H7 (cell line): ENCODE measurements around the gene CTNNA1. TPM values are rescaled to one million over a fixed set of nuclear protein-coding genes. Genes with fewer than 3 reads are reported as not detected.

Experiments used
- DNase-seq: peaks from one replicate; pipeline ENCODE4 v3.0.0; 2012
- H3K27me3 ChIP-seq: 2 replicates; pipeline ENCODE4 v1.6.0; 2011; ENCODE audit warnings: mild to moderate bottlenecking, low read length; ENCODE audit not compliant: control insufficient read depth, insufficient read depth
- H3K36me3 ChIP-seq: replicated peaks from 2 replicates; pipeline ENCODE4 v1.5.1; 2011; ENCODE audit warnings: low read length; ENCODE audit not compliant: control insufficient read depth, insufficient read depth
- H3K4me3 ChIP-seq: 2 replicates; pipeline ENCODE4 v1.5.1; 2011; ENCODE audit warnings: low read depth, mild to moderate bottlenecking, control low read depth, low read length, moderate library complexity; ENCODE audit not compliant: insufficient read depth
- total RNA-seq: library from RNA; depleted of rRNA; stranded (reverse); fragments of >200 nt; shearing (Covaris generic); gene quantifications from 2 replicates; pipeline ENCODE4 v1.2.3, GENCODE V29; 2014

Gene CTNNA1
- total RNA-seq, 1 experiment from 2014 or later: 352 TPM

- Histone ChIP-seq H3K27me3 (no peaks in the 10 kb centered on the region), H3K36me3 (no peaks in the 10 kb centered on the region), H3K4me3 (no peak overlapping the region)
- DNase-seq: no peak
These were observed 97.7 kb downstream of the CTNNA1 start for GRCh38 chr5:138850865-138851435.

- no peak for DNase-seq
- H3K27me3 ChIP-seq: no peaks in the 10 kb centered on the region
- H3K4me3 ChIP-seq: no peak overlapping the region
- no peaks in the 10 kb centered on the region for H3K36me3 ChIP-seq
These were observed 99.9 kb downstream of the CTNNA1 start for GRCh38 chr5:138853132-138853531.

GRCh38 chr5:138867011-138867410 lies 113.8 kb downstream of the CTNNA1 start:
- Histone ChIP-seq H3K36me3 (no peaks in the 10 kb centered on the region; the same call in 1 of the 2 replicates), H3K4me3 (no peak overlapping the region), H3K27me3 (no peaks in the 10 kb centered on the region)
- no peak for DNase-seq

- no peak for DNase-seq
- no peaks in the 10 kb centered on the region for H3K27me3 ChIP-seq
- H3K36me3 ChIP-seq: no peaks in the 10 kb centered on the region; the same call in 1 of the 2 replicates
- H3K4me3 ChIP-seq: no peak overlapping the region
These were observed 115.8 kb downstream of the CTNNA1 start for GRCh38 chr5:138869038-138869437.

- Histone ChIP-seq H3K36me3 (no peaks in the 10 kb centered on the region; the same call in 1 of the 2 replicates), H3K27me3 (no peaks in the 10 kb centered on the region), H3K4me3 (no peak overlapping the region)
- no peak for DNase-seq
These were observed 116.7 kb downstream of the CTNNA1 start for GRCh38 chr5:138869763-138870500.

GRCh38 chr5:138870611-138871010 lies 117.4 kb downstream of the CTNNA1 start:
- Histone ChIP-seq H3K36me3 (no peaks in the 10 kb centered on the region; the same call in 1 of the 2 replicates), H3K4me3 (no peak overlapping the region), H3K27me3 (no peaks in the 10 kb centered on the region)
- DNase-seq: no peak

GRCh38 chr5:138872841-138873465 lies 119.7 kb downstream of the CTNNA1 start:
- H3K4me3 ChIP-seq: no peak overlapping the region
- H3K27me3 ChIP-seq: no peaks in the 10 kb centered on the region
- no peaks in the 10 kb centered on the region; the same call in 1 of the 2 replicates for H3K36me3 ChIP-seq
- DNase-seq: no peak

GRCh38 chr5:138873466-138874221 lies 120.4 kb downstream of the CTNNA1 start:
- DNase-seq: no peak
- Histone ChIP-seq H3K27me3 (no peaks in the 10 kb centered on the region), H3K4me3 (no peak overlapping the region)

GRCh38 chr5:138874241-138874640 lies 121.0 kb downstream of the CTNNA1 start:
- Histone ChIP-seq H3K27me3 (no peaks in the 10 kb centered on the region), H3K36me3 (no peaks in the 10 kb centered on the region), H3K4me3 (no peak overlapping the region)
- no peak for DNase-seq

More at GRCh38 chr5:138873466-138874221, 120.4 kb downstream of the CTNNA1 start:
- H3K36me3 ChIP-seq: no peaks in the 10 kb centered on the region

- Histone ChIP-seq H3K36me3 (no peaks in the 10 kb centered on the region), H3K27me3 (no peaks in the 10 kb centered on the region), H3K4me3 (no peak within 1 kb of the TSS)
- DNase-seq: no peak
These were observed 121.7 kb downstream of the CTNNA1 start, which contains the start of gene LRRTM2 for GRCh38 chr5:138874771-138875551. LRRTM2 (minus strand) TSS chr5:138875335; CDS start chr5:138874911, 424 bp downstream.

GRCh38 chr5:138875552-138875875 lies 122.3 kb downstream of the CTNNA1 start:
- Histone ChIP-seq H3K4me3 (no peak overlapping the region), H3K27me3 (no peaks in the 10 kb centered on the region), H3K36me3 (no peaks in the 10 kb centered on the region)
- no peak for DNase-seq

GRCh38 chr5:138875946-138876345 lies 122.7 kb downstream of the CTNNA1 start:
- no peaks in the 10 kb centered on the region for H3K36me3 ChIP-seq
- DNase-seq: no peak
- H3K27me3 ChIP-seq: no peaks in the 10 kb centered on the region
- no peak overlapping the region for H3K4me3 ChIP-seq

- Histone ChIP-seq H3K4me3 (no peak overlapping the region), H3K27me3 (no peaks in the 10 kb centered on the region), H3K36me3 (no peaks in the 10 kb centered on the region)
- no peak for DNase-seq
These were observed 123.6 kb downstream of the CTNNA1 start for GRCh38 chr5:138876811-138877210.
